ENCODE data around the gene MBP. TPM values are rescaled to one million over a fixed set of nuclear protein-coding genes. Genes with fewer than 3 reads are reported as not detected.

MBP gene
- total RNA-seq, 3 donors from 2014 or later = 37.9 to 48.5 (median 47.4) TPM

DNA sequence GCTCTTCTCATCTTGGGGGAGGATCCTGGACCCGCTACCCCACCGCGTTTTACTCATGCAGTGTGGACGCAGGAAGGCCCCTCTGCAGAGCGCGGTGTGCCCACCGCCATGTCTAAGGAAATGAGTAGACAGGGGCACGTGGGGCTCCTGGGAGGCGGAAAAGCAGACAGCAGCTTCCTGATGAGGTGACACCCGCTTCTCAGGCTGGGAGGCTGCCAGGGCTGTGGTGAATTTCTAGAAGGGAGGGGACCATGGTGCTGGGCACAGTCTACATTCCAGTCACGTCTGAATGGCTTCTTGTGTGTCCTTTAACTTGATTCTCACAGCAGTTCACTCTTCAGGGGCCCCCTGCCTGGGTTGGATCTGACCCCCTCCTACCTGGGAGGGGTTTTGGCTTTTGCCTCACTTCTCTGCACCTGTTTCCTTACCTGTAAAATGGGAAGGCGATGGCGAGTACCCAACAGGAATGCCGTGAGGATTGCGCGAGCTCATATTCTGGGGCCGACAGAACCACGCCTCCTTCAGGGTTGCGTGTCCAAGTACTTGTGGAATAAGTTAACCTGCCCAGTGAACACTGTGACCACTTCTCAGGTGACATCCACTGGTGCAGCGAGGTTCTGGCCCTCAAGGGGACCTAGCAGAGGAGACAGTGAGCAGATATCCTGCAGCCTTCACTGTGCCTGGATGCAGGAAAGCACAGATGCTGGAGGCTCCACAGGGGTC, 32.3 kb upstream of the MBP start:
- Histone ChIP-seq H3K9me3 (no peaks in the 10 kb centered on the region), H3K4me3 (no peak overlapping the region), H3K36me3 (ENCODE audit: low read depth) (no peaks in the 10 kb centered on the region), H3K4me1 (ENCODE audit: low read depth) (no peaks in the 10 kb centered on the region)
- TF ChIP-seq, protein P1, sequence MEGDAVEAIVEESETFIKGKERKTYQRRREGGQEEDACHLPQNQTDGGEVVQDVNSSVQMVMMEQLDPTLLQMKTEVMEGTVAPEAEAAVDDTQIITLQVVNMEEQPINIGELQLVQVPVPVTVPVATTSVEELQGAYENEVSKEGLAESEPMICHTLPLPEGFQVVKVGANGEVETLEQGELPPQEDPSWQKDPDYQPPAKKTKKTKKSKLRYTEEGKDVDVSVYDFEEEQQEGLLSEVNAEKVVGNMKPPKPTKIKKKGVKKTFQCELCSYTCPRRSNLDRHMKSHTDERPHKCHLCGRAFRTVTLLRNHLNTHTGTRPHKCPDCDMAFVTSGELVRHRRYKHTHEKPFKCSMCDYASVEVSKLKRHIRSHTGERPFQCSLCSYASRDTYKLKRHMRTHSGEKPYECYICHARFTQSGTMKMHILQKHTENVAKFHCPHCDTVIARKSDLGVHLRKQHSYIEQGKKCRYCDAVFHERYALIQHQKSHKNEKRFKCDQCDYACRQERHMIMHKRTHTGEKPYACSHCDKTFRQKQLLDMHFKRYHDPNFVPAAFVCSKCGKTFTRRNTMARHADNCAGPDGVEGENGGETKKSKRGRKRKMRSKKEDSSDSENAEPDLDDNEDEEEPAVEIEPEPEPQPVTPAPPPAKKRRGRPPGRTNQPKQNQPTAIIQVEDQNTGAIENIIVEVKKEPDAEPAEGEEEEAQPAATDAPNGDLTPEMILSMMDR (IDR thresholded peaks at IDR 0.05) = no peak
- intact Hi-C loops (cut with DNase I, micrococcal nuclease) = no loop called here
- no peak for ATAC-seq
- no peak for DNase-seq

DNA sequence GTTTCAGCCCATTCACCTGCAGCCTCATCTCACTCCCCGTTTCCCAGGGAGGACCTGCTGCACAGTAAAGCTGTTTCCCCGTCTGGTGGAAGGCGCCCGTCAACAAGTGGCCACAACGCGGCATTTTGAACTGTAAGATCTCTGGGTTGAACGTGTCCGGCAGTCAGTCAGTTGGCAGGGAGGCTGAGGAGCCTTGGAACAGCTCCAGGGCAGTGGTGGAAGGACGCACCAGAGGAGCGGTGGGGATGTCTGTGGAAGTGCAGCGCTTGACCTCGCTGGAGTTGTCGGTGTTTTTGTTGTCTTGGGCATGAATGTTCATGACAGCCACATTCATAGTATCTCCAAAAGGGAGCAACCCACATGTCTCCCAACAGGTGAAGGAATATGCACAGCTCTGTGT, 31.4 kb upstream of the MBP start:
- no peaks in the 10 kb centered on the region for H3K9me3 ChIP-seq
- no peak for ATAC-seq
- TF ChIP-seq, protein P1 (IDR thresholded peaks at IDR 0.05) = no peak
- H3K4me3 ChIP-seq = no peak overlapping the region
- no peak for DNase-seq
- H3K36me3 ChIP-seq (ENCODE audit: low read depth) = no peaks in the 10 kb centered on the region
- intact Hi-C loops (cut with DNase I, micrococcal nuclease) = no loop called here
- H3K4me1 ChIP-seq (ENCODE audit: low read depth) = no peaks in the 10 kb centered on the region

DNA sequence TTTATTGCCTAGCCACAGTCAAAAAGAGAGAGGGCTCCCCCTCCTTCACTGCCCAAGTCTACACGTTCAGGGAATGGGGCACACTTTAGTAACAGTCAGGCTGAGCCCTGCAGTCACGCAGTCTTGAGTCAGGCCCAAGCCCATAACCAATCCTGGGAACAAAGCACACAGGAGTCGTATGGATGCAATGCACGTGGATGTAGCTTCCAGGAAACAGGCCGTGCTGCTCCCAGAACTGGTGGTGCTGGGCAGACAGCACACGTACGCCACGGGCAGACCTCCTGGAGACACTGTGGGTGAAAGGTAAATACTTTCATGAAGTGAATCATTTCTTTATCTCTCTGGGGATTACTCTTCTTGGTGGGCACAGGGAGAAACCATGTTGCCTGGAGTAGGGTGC, 30.0 kb upstream of the MBP start:
- TF ChIP-seq, protein P1 (IDR thresholded peaks at IDR 0.05) = no peak
- no peaks in the 10 kb centered on the region for H3K36me3 ChIP-seq (ENCODE audit: low read depth)
- DNase-seq (no peak), ATAC-seq (no peak)
- intact Hi-C loops (cut with DNase I, micrococcal nuclease) = no loop called here
- H3K4me1 ChIP-seq (ENCODE audit: low read depth) = no peaks in the 10 kb centered on the region
- no peaks in the 10 kb centered on the region for H3K9me3 ChIP-seq
- H3K4me3 ChIP-seq = no peak overlapping the region

DNA sequence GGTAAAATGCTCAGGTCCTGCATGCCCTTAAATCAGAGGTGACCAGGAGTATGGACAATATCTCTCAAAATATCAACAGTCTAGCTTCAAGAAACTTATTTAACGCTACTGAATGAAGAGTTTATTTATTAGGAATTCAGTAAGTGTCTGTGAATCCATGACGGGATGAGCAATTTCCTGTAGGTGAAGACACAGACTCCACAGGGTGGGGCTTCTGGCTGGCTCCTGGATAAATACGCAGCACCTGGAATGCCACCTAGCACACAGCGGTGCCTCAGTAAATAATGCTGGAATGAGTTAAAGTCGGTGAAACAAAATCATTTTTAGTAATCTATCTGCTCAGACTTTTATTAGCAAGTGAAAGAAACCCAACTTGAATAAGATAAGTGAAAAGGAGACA, 29.4 kb upstream of the MBP start:
- Histone ChIP-seq H3K4me1 (ENCODE audit: low read depth) (no peaks in the 10 kb centered on the region), H3K36me3 (ENCODE audit: low read depth) (no peaks in the 10 kb centered on the region), H3K4me3 (no peak overlapping the region), H3K9me3 (no peaks in the 10 kb centered on the region)
- TF ChIP-seq, protein P1 (IDR thresholded peaks at IDR 0.05) = no peak
- DNase-seq (no peak), ATAC-seq (no peak)
- intact Hi-C loops (cut with DNase I, micrococcal nuclease) = no loop called here

DNA sequence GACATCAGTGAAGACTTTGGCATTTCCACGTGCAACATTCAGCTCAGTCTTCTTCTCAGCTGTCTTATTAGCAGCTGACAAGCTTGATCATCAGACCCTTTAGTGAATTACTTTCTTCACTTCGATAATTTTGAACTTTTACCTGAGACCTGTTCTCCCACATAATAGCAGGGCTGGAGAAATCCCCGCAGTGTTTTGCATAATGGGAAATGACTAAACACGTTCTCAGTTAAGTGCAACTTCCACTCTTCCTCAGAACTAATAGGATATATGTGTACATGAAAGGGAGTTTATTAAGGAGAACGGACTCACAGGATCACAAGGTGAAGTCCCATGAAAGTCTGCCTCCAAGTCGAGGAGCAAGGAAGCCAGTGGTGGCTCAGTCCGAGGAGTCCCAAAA, 28.8 kb upstream of the MBP start:
- intact Hi-C loops (cut with DNase I, micrococcal nuclease) = no loop called here
- no peaks in the 10 kb centered on the region for H3K9me3 ChIP-seq

More for the DNA sequence above, 28.8 kb upstream of the MBP start:
- TF ChIP-seq, protein P1 (IDR thresholded peaks at IDR 0.05) = no peak
- no peaks in the 10 kb centered on the region for H3K4me1 ChIP-seq (ENCODE audit: low read depth)
- no peaks in the 10 kb centered on the region for H3K36me3 ChIP-seq (ENCODE audit: low read depth)
- no peak for DNase-seq
- H3K4me3 ChIP-seq = no peak overlapping the region
- ATAC-seq = no peak

Measured in mucosa of descending colon (tissue), 3 donors.